KOPT-K1 (cell line): ENCODE results near the gene DNPEP.
"Not testable (repeated sequence)": the region's sequence is repeated elsewhere in the genome, so short reads cannot be mapped to it uniquely, and the experiment has no call there.

Experiments used
- H3K27ac ChIP-seq: fragments of 200-600 bp; sonication (generic); 2 replicates; pipeline ENCODE4 v1.5.1; 2016; ENCODE audit warnings: antibody characterized with exemption, mild to moderate bottlenecking, low read depth, low read length; ENCODE audit not compliant: poor library complexity, severe bottlenecking
- H3K36me3 ChIP-seq: fragments of 200-600 bp; sonication (generic); 2 replicates; pipeline ENCODE4 v1.5.1; 2017; ENCODE audit warnings: antibody characterized with exemption, mild to moderate bottlenecking, low read length, moderate library complexity; ENCODE audit not compliant: insufficient read depth
- H3K9me3 ChIP-seq: fragments of 200-600 bp; sonication (generic); 2 replicates; pipeline ENCODE4 v1.5.1; 2017; ENCODE audit warnings: antibody characterized with exemption, low read length, mild to moderate bottlenecking; ENCODE audit not compliant: insufficient read depth, poor library complexity, severe bottlenecking

The DNPEP gene

GRCh38 chr2:219408631-219409030 lies 20.9 kb upstream of the DNPEP start:
- H3K9me3 ChIP-seq = peaks cover 21% of the 10 kb centered on the region
- H3K36me3 ChIP-seq = no peaks in the 10 kb centered on the region
- no peak overlapping the region for H3K27ac ChIP-seq

DNA sequence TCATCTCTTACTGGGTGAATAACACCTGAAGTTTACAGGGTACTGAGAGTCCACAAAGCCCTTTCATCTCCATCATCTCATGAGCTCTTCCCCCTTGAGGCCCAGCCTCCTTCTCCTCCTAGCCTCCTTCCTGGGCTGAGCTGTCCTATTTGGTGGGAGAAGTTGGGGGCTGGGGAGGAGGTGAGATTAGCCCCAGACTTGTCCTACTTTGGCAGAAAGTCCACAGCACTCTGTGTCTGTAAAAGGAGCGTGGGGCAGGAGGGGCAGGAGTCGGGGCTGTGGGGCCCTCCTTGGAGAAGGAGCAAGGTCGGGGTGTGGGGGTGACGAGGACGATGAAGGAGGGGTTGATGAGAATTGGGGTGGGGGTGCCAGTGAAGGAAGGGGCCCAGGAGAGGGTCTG lies 20.5 kb upstream of the DNPEP start:
- H3K27ac ChIP-seq = no peak overlapping the region
- H3K36me3 ChIP-seq = no peaks in the 10 kb centered on the region
- peaks cover 19% of the 10 kb centered on the region for H3K9me3 ChIP-seq

GRCh38 chr2:219407343-219407742 lies 19.6 kb upstream of the DNPEP start:
- H3K9me3 ChIP-seq = peaks cover 10% of the 10 kb centered on the region
- not testable (repeated sequence) for H3K27ac ChIP-seq

GRCh38 chr2:219406861-219407230 lies 19.1 kb upstream of the DNPEP start:
- Histone ChIP-seq H3K36me3 (no peaks in the 10 kb centered on the region), H3K9me3 (peaks cover 6% of the 10 kb centered on the region), H3K27ac (no peak overlapping the region)

More at GRCh38 chr2:219407343-219407742, 19.6 kb upstream of the DNPEP start:
- H3K36me3 ChIP-seq = not testable (repeated sequence)

- no peaks in the 10 kb centered on the region for H3K9me3 ChIP-seq
- H3K36me3 ChIP-seq = no peaks in the 10 kb centered on the region
- H3K27ac ChIP-seq = no peak overlapping the region
Observed at GRCh38 chr2:219405958-219406860, 18.5 kb upstream of the DNPEP start.

DNA sequence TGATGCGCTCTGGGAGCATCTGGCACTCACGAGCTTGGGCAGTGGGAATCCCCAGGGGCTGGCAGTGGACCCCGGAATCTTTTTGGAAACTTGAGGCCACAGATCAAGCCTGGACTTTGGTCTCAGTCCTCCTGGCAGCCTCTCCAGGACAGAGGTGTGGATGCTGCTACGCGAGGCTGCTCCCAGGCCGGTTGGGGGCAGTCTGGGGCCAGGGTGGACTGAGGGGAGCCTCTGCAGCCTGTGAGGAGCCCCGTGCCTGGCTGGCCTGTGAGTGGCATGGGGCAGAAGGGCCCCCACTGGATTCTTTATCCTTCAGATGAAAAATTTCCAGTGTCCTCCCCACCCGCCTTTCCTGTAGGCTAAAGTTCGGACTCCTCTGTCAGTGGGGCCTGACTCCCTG lies 17.7 kb upstream of the DNPEP start:
- H3K27ac ChIP-seq = no peak overlapping the region
- no peaks in the 10 kb centered on the region for H3K9me3 ChIP-seq
- H3K36me3 ChIP-seq = no peaks in the 10 kb centered on the region

GRCh38 chr2:219404954-219405353 lies 17.2 kb upstream of the DNPEP start:
- Histone ChIP-seq H3K27ac (no peak overlapping the region), H3K36me3 (no peaks in the 10 kb centered on the region), H3K9me3 (no peaks in the 10 kb centered on the region)

GRCh38 chr2:219404291-219404910 lies 16.7 kb upstream of the DNPEP start:
- no peaks in the 10 kb centered on the region for H3K36me3 ChIP-seq
- H3K27ac ChIP-seq = no peak overlapping the region
- H3K9me3 ChIP-seq = no peaks in the 10 kb centered on the region

GRCh38 chr2:219403861-219404260 lies 16.1 kb upstream of the DNPEP start:
- Histone ChIP-seq H3K36me3 (no peaks in the 10 kb centered on the region), H3K27ac (no peak overlapping the region), H3K9me3 (no peaks in the 10 kb centered on the region)

DNA sequence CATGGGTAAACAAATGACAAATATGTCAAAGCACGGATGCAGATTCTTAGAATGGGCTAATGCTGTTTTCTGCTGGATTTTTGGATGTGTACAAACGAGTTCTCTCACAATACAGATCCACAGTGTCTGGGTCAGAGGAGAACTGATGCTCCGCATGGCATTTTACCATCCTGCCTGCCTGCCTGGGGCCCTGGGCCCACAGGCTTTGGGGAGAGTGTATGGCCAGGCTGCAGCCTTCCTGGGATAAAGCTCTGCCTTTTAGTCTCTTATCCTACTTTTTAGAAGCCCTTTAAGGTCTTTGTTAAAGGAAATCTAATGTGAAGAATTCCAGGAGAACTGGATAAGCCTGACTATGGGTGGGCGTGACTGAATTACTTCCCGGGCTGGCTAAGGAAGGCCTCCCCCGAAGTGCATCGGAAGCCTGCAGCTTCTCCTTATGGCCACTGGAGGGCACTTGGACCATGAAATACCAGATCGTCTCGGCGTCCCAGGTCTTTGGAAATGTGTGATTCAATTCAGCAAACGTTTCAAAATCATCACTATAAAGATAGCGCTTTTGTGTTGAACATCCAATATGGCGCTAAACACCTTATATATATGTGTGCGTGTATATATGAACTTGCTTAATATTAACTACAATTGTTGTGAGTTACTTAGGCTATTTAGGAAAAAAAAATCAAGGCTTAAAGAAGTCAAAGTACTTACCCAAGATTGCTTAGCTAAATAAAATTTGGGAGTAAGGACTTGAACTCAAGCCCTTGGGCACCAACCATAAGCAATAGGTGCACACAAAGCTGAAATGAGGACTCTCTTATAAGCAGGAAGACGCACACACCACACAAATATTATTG lies 15.2 kb upstream of the DNPEP start:
- no peaks in the 10 kb centered on the region for H3K9me3 ChIP-seq
- H3K27ac ChIP-seq = no peak overlapping the region
- no peaks in the 10 kb centered on the region for H3K36me3 ChIP-seq

- no peaks in the 10 kb centered on the region for H3K36me3 ChIP-seq
- no peak overlapping the region for H3K27ac ChIP-seq
- no peaks in the 10 kb centered on the region for H3K9me3 ChIP-seq
Observed at GRCh38 chr2:219401606-219402005, 13.9 kb upstream of the DNPEP start.

- H3K27ac ChIP-seq = no peak overlapping the region
- H3K36me3 ChIP-seq = no peaks in the 10 kb centered on the region
- H3K9me3 ChIP-seq = no peaks in the 10 kb centered on the region
Observed at GRCh38 chr2:219400562-219400961, 12.8 kb upstream of the DNPEP start.

GRCh38 chr2:219399716-219400478 lies 12.2 kb upstream of the DNPEP start:
- Histone ChIP-seq H3K9me3 (no peaks in the 10 kb centered on the region), H3K36me3 (no peaks in the 10 kb centered on the region), H3K27ac (no peak overlapping the region)

- no peaks in the 10 kb centered on the region for H3K36me3 ChIP-seq
- H3K9me3 ChIP-seq = no peaks in the 10 kb centered on the region
- no peak overlapping the region for H3K27ac ChIP-seq
Observed at GRCh38 chr2:219398721-219399363, 11.1 kb upstream of the DNPEP start.
